GM21619 (cell line): Measurements from ENCODE around the gene OXCT1.
"Not testable (repeated sequence)": the region's sequence is repeated elsewhere in the genome, so short reads cannot be mapped to it uniquely, and the experiment has no call there.

Experiments
- ATAC-seq: cut with Tn5 transposase; IDR thresholded peaks from one replicate; pipeline ENCODE4 v1.9.1; 2021; ENCODE audit not compliant: unreplicated experiment

The OXCT1 gene

DNA sequence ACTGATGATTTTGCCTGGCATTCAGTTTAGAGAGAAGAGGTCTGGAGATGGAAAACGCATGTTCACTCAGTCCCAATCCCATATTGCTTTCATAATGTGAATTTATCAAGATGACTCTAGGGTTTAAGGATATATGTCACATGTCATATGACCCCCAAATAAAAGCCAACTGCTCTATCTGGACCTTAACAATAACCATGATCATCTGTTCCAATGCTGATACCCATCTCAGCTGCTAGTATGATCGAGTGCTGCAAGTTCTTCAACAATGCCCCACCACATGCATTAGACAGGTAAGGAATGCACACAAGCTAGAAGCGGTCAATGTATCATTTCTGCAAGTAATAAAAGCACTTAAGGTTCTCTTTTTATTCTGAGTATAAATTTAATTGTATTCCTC, 91.8 kb downstream of the OXCT1 start:
- ATAC-seq, result no peak

DNA sequence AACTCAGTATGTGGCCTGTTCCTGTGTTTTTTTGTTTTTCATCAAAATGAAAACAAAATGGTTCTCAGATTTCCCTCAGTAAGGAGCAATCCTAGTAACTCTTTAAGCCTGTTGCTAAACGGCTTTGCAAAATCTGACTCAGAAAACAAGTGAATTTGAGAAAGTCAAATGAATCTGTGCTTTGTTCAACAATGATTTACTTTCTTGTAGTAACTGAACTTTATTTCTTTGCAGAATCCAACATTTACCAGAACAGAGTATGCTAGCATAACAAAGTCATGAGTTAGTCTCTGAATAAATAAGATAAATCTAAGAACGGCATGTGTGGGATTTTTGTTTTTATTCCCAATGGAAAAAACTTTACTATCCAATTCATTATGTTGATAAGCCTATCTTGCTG, 93.8 kb downstream of the OXCT1 start:
- ATAC-seq, result no peak

DNA sequence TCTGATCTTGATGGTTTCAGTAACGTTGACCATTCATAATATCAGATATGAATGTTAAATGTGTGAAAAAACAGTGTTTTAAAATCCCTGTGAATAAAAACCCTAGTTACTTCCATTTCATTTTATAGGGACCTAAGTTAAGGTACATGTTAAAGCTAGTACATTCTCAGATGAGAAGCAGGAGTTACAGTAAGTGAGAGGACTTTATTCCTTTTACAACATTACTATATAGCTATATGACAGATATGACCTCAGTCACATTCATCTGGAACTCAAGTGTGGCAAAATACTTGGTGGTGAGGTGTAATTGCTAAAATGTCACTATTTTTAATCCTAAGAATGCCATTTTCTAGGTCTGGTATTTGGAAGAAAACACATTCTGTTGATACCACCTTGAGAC, 96.4 kb downstream of the OXCT1 start:
- ATAC-seq, result no peak

DNA sequence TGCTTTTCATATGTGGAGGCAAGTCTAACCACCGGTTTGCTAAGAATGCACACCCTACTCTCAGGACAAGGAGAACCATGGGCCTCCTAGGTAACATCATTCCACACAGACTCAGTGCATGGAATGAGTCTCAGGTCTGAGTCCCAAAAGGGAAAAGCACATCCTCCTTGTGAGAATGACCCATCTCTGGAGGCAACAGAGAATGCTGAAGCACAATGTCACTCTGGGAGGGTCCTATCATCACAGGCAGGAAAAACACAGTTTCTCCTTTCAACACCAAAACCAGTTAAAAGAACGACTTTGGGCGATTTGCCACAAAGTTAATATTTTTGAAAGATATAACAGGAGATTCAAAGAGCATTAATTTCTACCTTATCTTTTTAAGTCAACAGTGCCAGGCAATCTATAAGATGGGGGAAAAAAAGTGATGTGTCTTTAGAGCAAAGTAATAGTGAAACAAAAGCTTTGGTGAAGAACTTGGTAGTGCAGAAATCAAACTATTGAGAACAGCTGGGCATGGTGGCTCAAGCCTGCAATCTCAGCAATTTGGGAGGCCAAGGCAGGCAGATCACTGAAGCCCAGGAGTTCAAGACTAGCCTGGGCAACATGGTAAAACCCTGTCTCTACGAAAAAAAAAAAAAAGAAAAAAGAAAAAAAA, 97.3 kb downstream of the OXCT1 start:
- ATAC-seq, result no peak

DNA sequence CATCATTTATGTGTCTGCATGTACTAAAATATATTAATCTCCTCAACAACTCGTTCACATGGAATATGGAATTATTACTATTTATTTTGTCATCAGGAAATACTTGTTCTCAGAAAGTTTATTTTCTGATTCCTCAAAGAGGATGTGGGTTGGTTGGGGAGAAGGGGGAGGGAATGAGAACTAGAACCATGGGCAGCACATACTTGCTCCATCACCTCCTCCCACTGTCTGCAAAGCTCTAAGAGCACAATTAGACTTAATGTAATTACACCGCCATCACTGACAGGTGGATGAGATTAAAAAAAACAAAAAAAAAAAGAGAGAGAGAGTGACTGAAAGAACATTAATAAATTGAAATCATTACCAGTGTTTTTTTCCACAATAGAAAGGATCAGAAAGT, 98.2 kb downstream of the OXCT1 start:
- no peak for ATAC-seq

DNA sequence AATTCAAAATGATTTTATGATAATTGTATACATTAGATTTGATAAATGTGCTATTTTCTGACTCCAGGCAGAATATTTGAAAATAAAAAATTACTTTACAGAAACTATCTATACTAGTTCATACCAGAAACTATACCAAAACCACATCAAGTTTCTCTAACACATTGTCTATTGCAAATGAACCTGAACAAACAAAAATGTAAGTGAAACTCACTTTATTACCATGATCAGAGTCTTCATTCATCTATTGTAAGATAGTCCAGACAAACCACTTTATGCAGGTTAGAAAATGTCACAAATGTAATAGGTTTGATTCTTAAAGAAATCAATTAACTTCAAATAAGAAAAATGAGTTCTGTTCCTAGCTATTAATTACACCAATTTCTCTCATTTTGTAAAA, 99.4 kb downstream of the OXCT1 start:
- peak; percentile 92 for ATAC-seq

DNA sequence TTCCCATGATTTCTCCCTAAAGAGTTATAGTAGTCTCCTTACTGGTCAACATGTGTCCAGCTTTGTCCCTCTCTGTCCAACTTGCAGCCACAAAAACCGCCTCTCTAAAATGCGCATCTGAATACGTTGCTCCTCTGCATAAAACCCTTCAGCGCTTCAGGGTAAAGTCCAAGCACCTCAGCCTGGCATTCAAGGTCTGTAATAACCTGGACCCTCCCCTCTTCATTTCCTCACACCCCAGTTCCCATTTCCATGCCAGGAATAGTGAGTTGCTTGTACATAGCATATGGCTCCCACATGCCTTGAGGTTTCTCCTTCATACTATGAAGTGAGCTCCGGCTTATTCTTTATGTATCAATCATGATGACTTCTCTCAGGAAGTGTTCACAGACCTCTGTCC, 101.5 kb downstream of the OXCT1 start:
- no peak for ATAC-seq

DNA sequence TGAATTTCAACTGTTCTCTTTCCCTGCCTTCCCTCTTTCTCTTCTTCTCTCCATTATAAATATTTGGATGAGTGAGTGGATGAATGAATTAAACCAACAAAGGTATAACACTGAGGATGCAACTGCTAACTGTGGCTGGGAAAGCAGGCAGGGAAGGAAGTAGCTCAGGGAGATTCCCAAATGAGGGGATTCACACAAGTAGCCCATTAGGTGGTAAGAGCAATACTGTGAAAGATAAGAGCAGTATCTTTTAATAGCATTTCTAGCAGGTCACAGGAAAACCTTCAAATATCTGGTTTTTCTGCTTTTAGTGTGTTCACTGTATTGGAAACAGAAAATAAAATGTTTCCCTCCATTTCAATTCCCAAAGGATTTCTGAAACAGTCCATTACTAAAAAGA, 105.6 kb downstream of the OXCT1 start:
- ATAC-seq, result no peak

DNA sequence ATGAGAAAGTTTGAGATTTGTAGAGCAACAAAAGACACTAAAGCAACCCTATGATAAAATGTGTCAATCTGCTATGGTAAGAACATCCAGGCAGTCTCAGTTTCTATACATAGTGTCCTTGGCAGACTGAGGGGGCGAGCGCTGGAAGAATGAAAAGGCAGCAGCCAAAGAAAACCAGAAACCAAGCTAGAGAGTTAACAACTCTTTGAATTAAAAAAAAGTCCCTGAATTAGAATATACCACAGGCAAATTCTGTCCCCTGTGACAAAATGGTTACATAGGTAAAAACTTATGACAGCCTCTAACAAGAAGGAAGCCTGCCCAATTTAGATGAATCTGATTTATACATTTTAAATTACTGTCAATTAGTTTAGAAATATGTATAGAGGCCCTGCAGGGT, 106.7 kb downstream of the OXCT1 start:
- ATAC-seq, result peak; percentile 40

DNA sequence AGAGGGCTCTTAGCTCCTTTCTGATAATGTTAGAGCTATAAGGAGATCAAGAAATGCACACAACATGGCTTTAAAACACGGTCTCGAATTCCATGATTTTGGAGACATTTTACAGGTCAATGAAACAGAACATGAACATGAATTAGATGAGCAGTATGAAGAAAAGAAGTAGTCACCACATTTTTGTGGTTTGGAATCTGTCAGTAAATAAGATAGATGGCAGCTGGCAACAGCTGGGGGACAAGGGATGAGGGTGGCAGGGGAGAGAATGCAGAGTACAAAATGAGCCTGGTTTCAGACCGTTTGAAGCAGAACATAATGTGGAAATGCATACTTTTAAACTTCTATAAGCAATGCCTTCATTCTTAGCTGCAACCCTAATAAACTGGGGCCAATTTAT, 107.1 kb downstream of the OXCT1 start:
- ATAC-seq, result no peak

DNA sequence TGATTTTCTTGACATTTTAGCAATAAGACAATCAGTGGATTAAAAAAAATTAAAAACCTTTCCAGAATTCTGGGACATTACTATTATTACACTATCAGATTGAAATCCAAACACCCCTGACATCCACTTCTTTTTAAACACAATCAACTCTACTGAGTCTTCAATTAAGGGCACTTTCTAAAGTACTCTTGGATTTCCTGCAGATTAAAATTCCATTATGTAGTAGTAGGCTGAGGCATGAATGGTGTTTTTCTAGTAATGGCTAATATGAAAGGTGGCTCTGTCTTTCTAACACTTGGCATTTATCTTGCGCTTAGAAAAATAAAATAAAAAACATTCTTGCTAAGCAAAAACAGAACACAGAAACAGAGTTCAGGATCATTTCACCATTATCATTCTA, 107.8 kb downstream of the OXCT1 start:
- no peak for ATAC-seq

DNA sequence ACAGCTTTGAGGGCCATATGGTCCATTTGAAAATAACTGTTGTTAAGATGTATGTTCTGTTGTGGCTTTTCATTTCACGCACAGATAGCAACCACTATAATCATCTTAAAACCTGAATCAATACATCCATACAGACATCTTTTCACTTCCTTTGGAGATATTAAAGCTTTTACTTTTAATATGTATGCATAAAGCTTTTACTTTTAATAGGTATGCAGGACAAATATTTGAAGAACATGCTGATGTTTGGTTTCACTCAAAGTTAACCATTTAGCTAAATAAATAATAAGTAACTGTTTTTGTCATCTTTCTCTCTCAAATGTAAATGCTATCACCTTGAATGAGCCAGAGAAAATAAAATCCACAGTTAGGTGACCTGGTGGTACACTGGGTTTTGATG, 108.6 kb downstream of the OXCT1 start:
- ATAC-seq, result no peak

DNA sequence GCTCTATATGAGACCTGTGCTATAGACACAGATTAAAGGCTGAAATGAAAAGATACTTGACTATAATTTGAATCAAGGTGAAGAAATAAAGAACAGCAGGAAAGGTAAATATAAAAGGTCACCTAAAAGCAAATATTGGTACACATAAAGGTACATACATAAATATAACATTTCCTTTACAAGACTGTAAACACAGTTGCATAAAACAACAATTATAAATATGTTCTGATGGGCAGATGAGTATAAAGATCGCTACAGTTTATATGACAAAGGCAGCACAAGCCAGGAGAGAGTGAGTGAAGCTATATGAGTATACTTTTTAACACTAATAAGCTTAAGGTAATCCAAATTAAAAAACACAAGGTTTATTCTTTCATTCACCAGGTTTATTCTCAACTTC, 114.5 kb downstream of the OXCT1 start:
- no peak for ATAC-seq

DNA sequence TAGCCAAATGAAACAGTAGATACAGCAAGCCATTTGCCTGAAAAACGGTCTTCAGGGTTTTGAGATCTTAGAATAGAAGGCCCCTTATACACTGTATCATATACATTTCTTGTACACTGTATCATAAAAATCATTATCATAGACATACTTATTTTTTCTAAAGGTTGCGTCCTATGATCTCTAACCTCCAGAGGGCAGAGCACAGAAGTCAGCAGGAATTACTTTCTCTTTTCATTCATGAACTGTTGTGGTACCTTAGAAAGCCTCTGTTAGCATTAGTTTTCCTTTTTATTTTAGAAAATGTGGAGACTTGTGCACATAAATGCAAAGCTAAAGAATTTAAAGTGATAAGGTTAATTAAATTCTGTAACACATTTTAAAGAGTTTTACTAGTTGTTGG, 115.4 kb downstream of the OXCT1 start:
- peak; percentile 79 for ATAC-seq

DNA sequence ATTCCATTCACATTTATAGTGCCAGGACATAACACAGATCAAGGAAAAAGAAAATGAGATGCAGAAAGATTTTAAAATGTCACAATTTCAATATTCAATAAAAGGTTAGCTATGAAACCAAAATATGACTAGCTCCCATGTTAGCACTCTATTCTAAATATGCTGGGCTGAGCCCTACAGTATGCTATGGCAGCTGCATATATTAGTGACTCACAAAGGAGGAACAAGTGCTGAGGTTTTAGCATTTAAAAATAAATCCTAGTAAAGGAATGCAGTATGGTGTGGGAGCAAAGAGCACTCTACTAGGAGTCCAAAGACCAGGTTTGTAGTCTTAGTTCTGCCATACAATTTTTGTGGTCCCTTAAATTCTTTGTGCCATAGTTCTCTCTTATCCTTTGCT, 118.4 kb downstream of the OXCT1 start:
- ATAC-seq, result no peak

DNA sequence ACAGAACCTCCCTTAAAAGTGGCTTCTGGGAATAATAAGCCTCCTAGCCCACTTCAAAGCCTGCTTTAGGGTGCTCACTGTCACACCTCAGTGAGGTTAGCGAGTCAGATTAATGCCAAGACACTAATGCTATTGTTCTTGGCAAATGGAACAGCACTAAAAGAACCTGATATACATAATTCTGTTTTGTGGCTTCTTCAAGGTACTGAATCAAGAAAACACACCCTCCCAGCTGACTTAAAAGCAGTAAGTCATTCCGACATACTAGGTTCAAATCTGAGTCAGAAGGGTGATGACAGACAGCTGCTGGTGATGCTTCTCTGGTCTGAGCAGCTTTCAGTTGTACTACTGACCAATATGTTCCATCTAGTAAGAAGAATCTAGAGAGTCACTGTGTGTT, 121.6 kb downstream of the OXCT1 start:
- peak; percentile 99 for ATAC-seq

DNA sequence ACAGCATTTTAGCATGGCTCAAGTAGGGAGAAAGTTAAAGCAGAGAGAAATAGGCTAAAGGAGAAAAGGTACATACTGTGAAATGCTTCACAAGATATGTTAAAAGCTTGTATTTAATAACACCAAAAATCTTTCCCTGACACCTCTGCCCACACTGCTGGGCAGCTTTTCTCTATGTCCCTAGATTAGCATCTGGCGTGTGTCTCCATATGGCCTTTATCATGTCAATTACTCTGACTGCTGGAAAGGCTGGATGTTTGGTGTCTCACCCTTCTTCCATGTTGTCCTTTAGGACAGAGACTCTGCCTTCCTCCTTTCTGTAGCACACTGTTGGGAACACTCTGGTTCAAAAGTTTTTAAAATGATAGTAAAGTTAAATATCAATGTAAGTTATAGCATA, 122.5 kb downstream of the OXCT1 start:
- ATAC-seq, result no peak

DNA sequence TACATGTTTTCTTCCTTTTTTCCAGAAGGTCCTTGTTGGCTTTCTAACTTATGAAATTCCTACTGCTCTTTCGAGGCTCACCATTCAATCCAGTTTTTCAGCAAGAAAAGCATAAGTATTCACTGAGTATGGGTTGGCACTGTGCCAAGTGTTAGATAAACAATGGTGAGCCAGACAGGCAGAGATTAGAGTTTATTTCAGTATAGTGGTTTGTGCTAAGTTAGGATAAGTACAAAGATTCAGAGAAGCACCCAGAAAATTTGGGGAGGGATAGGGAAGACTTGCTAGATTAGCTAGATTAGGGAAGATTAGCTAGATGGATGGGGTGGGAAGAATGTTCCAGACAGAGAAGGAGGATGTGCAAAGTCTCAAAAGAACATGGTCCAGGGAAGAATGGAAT, 122.9 kb downstream of the OXCT1 start:
- ATAC-seq, result no peak

DNA sequence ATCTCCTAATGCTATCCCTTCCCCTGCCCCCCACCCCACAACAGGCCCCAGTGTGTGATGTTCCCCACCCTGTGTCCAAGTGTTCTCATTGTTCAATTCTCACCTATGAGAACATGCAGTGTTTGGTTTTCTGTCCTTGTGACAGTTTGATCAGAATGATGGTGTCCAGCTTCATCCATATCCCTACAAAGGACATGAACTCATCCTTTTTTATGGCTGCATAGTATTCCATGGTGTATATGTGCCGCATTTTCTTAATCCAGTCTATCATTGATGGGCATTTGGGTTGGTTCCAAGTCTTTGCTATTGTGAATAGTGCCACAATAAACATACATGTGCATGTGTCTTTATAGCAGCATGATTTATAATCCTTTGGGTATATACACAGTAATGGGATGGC, 127.6 kb downstream of the OXCT1 start:
- ATAC-seq, result not testable (repeated sequence)

DNA sequence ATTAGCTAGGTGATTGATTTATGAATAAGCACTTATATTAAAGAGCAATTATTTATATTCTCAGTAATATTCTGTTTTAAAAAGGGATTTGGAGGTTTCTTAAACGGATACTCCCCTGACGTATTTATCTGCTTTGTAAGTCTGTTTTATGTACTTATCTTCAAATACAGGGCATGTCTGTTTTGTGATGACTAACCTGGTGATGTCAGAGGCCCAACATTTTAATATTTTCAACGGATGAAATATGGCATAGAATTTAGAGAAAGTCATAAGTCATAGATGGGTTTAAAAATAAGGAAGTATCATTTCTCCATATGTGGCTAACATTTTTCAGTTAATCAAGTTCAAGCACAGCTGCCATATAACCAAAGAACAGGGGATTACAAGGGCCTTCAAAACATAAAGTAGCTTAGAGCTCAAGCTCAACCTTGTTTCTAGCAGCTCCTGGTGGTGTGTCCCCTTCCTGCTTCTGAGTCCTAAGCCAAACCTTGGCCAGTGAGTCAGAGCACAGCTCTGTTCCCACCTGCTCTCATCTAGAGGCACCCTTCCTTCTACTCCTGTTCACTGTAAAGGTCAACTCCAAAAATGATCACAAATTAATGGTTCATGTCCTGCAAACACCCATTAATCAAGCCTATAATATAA, 131.4 kb downstream of the OXCT1 start:
- ATAC-seq, result no peak

DNA sequence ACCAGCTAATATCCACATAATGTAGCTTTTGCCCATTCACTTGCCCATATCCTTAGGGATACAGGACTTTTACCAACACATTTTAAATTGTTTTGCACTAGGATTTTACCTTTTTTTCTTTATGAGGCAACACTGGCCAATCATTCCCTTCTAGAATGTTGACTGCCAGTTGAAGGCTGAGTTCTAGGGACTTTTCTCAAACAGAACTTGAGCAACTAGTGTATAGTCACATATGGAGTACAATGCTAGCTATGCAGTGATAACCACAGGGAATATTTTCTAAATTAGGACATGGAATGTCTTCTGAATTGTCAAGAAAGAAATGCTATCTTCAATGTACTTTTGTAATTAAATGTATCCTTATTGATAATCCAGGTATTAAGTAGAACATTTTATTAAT, 133.6 kb downstream of the OXCT1 start:
- ATAC-seq, result no peak

DNA sequence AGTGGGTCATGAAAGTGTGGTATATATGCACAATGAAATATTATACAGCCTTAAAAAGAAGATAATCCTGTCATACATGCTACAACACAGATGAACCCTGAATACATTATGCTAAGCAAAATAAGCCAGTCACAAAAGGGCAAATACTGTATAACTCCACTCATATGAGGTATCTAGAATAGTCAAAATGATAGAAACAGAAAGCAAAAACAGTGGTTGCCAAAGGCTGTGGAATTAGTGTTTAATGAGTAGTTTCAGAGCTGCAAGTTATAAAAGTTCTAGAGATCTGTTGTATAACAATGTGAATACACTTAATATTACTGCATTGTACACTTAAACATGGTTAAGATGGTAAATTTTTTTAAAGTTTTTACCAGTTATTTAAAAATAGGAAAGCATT, 135.0 kb downstream of the OXCT1 start:
- peak; percentile 72 for ATAC-seq

DNA sequence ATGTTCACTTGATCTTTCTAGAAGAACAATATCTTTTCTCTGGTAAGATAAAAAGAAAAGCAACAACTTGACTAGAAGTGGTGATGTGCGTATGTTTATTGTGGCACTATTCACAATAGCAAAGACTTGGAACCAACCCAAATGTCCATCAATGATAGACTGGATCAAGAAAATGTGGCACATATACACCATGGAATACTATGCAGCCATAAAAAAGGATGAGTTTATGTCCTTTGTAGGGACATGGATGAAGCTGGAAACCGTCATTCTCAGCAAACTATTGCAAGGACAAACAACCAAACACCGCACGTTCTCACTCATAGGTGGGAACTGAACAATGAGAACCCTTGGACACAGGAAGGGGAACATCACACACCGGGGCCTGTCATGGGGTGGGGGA, 140.8 kb downstream of the OXCT1 start:
- ATAC-seq, result not testable (repeated sequence)
